SK-N-SH (cell line): ENCODE data around the gene RAB40C. TPM values are rescaled to one million over a fixed set of nuclear protein-coding genes. Genes with fewer than 3 reads are reported as not detected.

Experiments used
- CTCF ChIA-PET: fragments of 300-600, 350-600 bp; formaldehyde crosslinking; extraction: SDS; loops from one replicate; lab custom pipeline; 2021; lab: Yijun Ruan, JAX
- POLR2A ChIA-PET: fragments of 350-600 bp; sonication (Branson Sonifier 250); formaldehyde crosslinking; extraction: SDS; loops from one replicate; lab custom pipeline; 2020; ENCODE audit warnings: antibody characterized with exemption, inconsistent platforms; lab: Yijun Ruan, JAX
- DNase-seq: peaks from one replicate; pipeline ENCODE4 v3.0.0; 2012
- H2AFZ ChIP-seq: fragments of 200-600 bp; sonication (generic); 2 replicates; pipeline ENCODE4 v1.8.1; 2016; ENCODE audit warnings: antibody characterized with exemption, mild to moderate bottlenecking, low read depth
- H3F3A ChIP-seq: fragments of 200-600 bp; sonication (generic); replicated peaks from 2 replicates; pipeline ENCODE3; 2016; ENCODE audit warnings: antibody characterized with exemption, mild to moderate bottlenecking; ENCODE audit not compliant: insufficient read depth
- H3K27ac ChIP-seq, 2 experiments: fragments of 200-500 bp in 1 of 2; fragments of 200-600 bp in 1 of 2; sonication (Bioruptor generic) in 1 of 2; sonication (generic), shearing (Covaris generic) in 1 of 2; 2 replicates each; pipeline versions ENCODE4 v1.5.1 to v1.6.1; 2014 to 2016; ENCODE audit warnings: low read depth in 2 of 2, inconsistent platforms in 1 of 2, low read length in 1 of 2, mild to moderate bottlenecking in 1 of 2, mixed read lengths in 1 of 2
- H3K27me3 ChIP-seq: fragments of 200-600 bp; sonication (generic), shearing (Covaris generic); 2 replicates; pipeline ENCODE4 v1.6.1; 2016; ENCODE audit warnings: mixed run types; ENCODE audit not compliant: insufficient read depth
- H3K36me3 ChIP-seq, 2 experiments: fragments of 200-500 bp in 1 of 2; fragments of 200-600 bp in 1 of 2; sonication (Bioruptor generic) in 1 of 2; sonication (generic) in 1 of 2; replicated peaks in 1 of 2; 2 replicates each; pipeline versions ENCODE3 to v1.5.1; 2014 to 2016; ENCODE audit warnings: low read length in 1 of 2, mild to moderate bottlenecking in 1 of 2; ENCODE audit not compliant: insufficient read depth in 2 of 2, control insufficient read depth in 1 of 2
- H3K4me1 ChIP-seq, 2 experiments: fragments of 200-500 bp in 1 of 2; fragments of 200-600 bp in 1 of 2; sonication (Bioruptor generic) in 1 of 2; sonication (generic), shearing (Covaris generic) in 1 of 2; 2 replicates each; pipeline versions ENCODE4 v1.5.1 to v1.6.1; 2014 to 2016; ENCODE audit warnings: low read depth in 1 of 2, low read length in 1 of 2, mixed run types in 1 of 2; ENCODE audit not compliant: insufficient read depth in 2 of 2, control insufficient read depth in 1 of 2
- H3K4me2 ChIP-seq: fragments of 200-600 bp; sonication (generic), shearing (Covaris generic); 2 replicates; pipeline ENCODE4 v1.6.1; 2017; ENCODE audit warnings: mixed run types
- H3K4me3 ChIP-seq, 2 experiments: fragments of 200-500 bp in 1 of 2; fragments of 200-600 bp in 1 of 2; sonication (Bioruptor generic) in 1 of 2; sonication (generic), shearing (Covaris generic) in 1 of 2; 2 replicates each; pipeline versions ENCODE4 v1.5.1 to v1.8.1; 2014 to 2016; ENCODE audit warnings: low read depth in 2 of 2, inconsistent platforms in 1 of 2, low read length in 1 of 2, mild to moderate bottlenecking in 1 of 2, mixed read lengths in 1 of 2, moderate library complexity in 1 of 2
- H3K79me2 ChIP-seq: fragments of 200-600 bp; sonication (generic); 2 replicates; pipeline ENCODE4 v1.8.1; 2017; ENCODE audit warnings: mild to moderate bottlenecking; ENCODE audit not compliant: insufficient read depth
- H3K9ac ChIP-seq: fragments of 200-600 bp; sonication (generic); 2 replicates; pipeline ENCODE4 v1.6.1; 2017; ENCODE audit warnings: mixed run types
- H3K9me2 ChIP-seq: fragments of 200-600 bp; sonication (generic); 2 replicates; pipeline ENCODE4 v1.6.1; 2017; ENCODE audit warnings: mixed run types
- H3K9me3 ChIP-seq: fragments of 200-600 bp; sonication (generic); 2 replicates; pipeline ENCODE4 v1.6.1; 2017; ENCODE audit warnings: mixed run types, mild to moderate bottlenecking, moderate library complexity
- H4K20me1 ChIP-seq: fragments of 200-600 bp; sonication (generic); 2 replicates; pipeline ENCODE4 v1.6.1; 2017; ENCODE audit warnings: mild to moderate bottlenecking, mixed run types; ENCODE audit not compliant: insufficient read depth
- ELF1 ChIP-seq: IDR thresholded peaks from 2 replicates; pipeline ENCODE4 v1.4.0; 2012
- FOSL2 ChIP-seq: IDR thresholded peaks from 2 replicates; pipeline ENCODE4 v1.4.0; 2012; ENCODE audit warnings: low read depth, mild to moderate bottlenecking, moderate library complexity, borderline replicate concordance
- MAX ChIP-seq: IDR thresholded peaks from 2 replicates; pipeline ENCODE4 v1.4.0; 2012; ENCODE audit warnings: low read depth
- RAD21 ChIP-seq: IDR thresholded peaks from 2 replicates; pipeline ENCODE4 v1.6.1; 2012; ENCODE audit warnings: mild to moderate bottlenecking, low read length
- REST ChIP-seq: IDR thresholded peaks from 2 replicates; pipeline ENCODE4 v1.6.1; 2012; ENCODE audit warnings: mild to moderate bottlenecking, low read depth, low read length, moderate library complexity
- RFX5 ChIP-seq: IDR thresholded peaks from 2 replicates; pipeline ENCODE4 v1.6.1; 2012; ENCODE audit warnings: mild to moderate bottlenecking, improper control_type of control experiment, low read length
- TCF12 ChIP-seq: IDR thresholded peaks from 2 replicates; pipeline ENCODE4 v1.4.0; 2012
- YY1 ChIP-seq: IDR thresholded peaks from 2 replicates; pipeline ENCODE4 v1.4.0; 2012; ENCODE audit warnings: low read depth, mild to moderate bottlenecking
- WGBS: methylation state at CpG from one replicate; pipeline ENCODE4 v1.1.6; 2017; ENCODE audit warnings: low lambda C conversion rate; 5-methylcytosine and 5-hydroxymethylcytosine counted together
- polyA plus RNA-seq, 3 experiments: library from polyadenylated mRNA; depleted of rRNA; stranded (reverse); fragments of >200 nt; gene quantifications; 2 replicates each; pipeline ENCODE4 v1.2.3, GENCODE V29; 2012

Gene RAB40C
- polyA plus RNA-seq, 1 of the 3 experiments (the other 2 are of a cell fraction), result 13.0 TPM

DNA sequence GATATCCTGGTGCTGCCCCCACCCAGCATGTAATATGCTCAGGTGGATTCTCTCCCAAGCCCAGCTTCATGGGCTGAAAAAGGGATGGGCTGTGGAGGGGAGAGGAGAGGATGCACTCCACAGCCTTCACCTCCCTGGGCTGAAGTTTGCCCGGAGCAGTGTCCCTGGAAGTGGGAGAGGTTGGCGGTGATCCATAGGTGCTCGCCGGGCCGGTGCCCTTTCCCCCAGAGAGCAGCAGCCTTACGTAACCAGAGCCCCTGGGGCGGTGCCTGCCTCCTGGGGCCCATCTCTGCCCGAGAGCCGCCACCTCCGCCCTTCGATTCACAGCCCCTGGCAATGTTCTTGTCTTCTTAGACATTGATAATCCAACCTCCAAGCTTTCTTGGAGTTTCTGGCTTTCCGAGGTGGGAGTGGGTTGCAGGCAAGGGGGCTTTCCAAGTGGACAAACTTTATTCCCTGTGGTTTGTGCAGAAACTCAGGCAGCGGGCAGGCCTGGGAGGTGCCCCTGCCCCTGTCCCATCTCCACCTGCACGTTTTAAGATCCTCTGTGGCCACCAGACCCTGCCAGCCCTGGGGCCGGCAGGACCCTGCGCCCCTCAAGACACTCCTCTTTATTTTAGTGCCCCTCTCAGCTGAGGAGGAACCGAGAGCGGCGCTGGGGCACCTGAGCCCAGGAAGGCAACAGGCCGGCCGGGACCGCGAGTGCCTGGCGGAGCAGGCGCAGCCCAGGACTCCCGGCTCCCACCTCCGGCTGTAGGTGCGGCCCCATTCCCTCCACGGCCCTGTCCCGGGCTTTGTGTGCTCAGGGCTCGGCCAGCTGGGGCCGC is 56.2 kb downstream of the RAB40C start:
- peaks cover 10 to 41% of the 10 kb centered on the region in 2 experiments; a peak in 2 of 4 replicates for H3K4me1 ChIP-seq
- CTCF ChIA-PET, result interaction anchor here (1.3 kb wide), 1 partner anchor 21 kb away, joined by 3 read pairs; no protein-coding TSS in a partner anchor
- H3K27ac ChIP-seq, result no peak overlapping the region
- no peak overlapping the region for H2AFZ ChIP-seq
- DNase-seq, result no peak
- peaks cover 5% of the 10 kb centered on the region for H3F3A ChIP-seq
- no peaks in the 10 kb centered on the region for H4K20me1 ChIP-seq
- 87% methylated on average over 21 of the region's 32 CpGs for WGBS
- no peaks in the 10 kb centered on the region for H3K9me2 ChIP-seq
- no peaks in the 10 kb centered on the region for H3K27me3 ChIP-seq
- peaks cover 30% of the 10 kb centered on the region; the same call in 1 of the 2 replicates for H3K79me2 ChIP-seq
- H3K9ac ChIP-seq, result no peak overlapping the region
- H3K36me3 ChIP-seq, result no peaks in the 10 kb centered on the region
- H3K4me3 ChIP-seq, result no peak overlapping the region
- H3K4me2 ChIP-seq, result no peak overlapping the region
- POLR2A ChIA-PET, result no interaction called here
- TF ChIP-seq RAD21 (no peak), TCF12 (no peak), REST (no peak), ELF1 (no peak), MAX (no peak)
- no peaks in the 10 kb centered on the region for H3K9me3 ChIP-seq

- Histone ChIP-seq H3K4me3 (no peak overlapping the region), H3K9me3 (no peaks in the 10 kb centered on the region), H3K9me2 (no peaks in the 10 kb centered on the region), H3K36me3 (no peaks in the 10 kb centered on the region), H3K4me1 (peaks cover 10 to 38% of the 10 kb centered on the region in 2 experiments; a peak in 2 of 4 replicates), H3K27me3 (no peaks in the 10 kb centered on the region), H3K79me2 (peaks cover 30% of the 10 kb centered on the region; the same call in 1 of the 2 replicates)
- POLR2A ChIA-PET, result no interaction called here
- TF ChIP-seq YY1 (no peak), FOSL2 (no peak), RFX5 (no peak)
- TF ChIP-seq, all 33 proteins: peak for 0
- H3K9ac ChIP-seq, result no peak overlapping the region
- peaks cover 5% of the 10 kb centered on the region for H3F3A ChIP-seq
- no peak for DNase-seq
- CTCF ChIA-PET, result interaction anchor here (1.3 to 7.8 kb wide), 6 partner anchors 8 to 29 kb away, joined by 3 to 92 read pairs (median 12); partner anchors contain the start of genes RHBDL1 and RHOT2
- no peak overlapping the region; a peak in 1 of 4 replicates for H3K27ac ChIP-seq
- H3K4me2 ChIP-seq, result no peak overlapping the region
- H2AFZ ChIP-seq, result no peak overlapping the region
- WGBS, result 92% methylated on average over 10 of the region's 22 CpGs
- no peaks in the 10 kb centered on the region for H4K20me1 ChIP-seq
Observed at GRCh38 chr16:646679-647172, 56.9 kb downstream of the RAB40C start.
